Measurements from ENCODE around the gene NEDD8.

NEDD8 gene

DNA sequence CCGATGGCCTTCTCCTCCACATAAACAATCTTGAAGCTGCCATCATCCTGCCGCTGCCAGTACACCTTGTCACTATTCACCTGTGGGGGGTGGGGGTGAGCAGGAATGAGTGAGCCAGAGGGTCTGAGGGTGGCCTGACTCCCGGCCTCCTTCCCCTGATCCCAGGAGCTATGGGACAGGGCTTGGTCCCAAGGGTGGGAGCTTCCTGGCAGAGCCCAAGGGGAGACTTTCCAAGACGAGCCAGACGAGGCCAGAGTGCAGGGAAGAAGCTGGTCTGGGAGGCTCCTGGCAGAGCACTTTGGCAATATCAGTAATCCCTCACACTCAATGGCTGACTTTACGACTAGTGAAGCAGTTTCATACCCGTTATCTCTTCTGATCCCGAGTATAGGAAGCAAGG is 23.3 kb upstream of the NEDD8 start:
- no peak overlapping the region for H3K4me3 ChIP-seq (ENCODE audit: control insufficient read depth, low read depth, low read length)
- DNase-seq (ENCODE audit: low read depth), result no peak
- TF ChIP-seq, protein P1, sequence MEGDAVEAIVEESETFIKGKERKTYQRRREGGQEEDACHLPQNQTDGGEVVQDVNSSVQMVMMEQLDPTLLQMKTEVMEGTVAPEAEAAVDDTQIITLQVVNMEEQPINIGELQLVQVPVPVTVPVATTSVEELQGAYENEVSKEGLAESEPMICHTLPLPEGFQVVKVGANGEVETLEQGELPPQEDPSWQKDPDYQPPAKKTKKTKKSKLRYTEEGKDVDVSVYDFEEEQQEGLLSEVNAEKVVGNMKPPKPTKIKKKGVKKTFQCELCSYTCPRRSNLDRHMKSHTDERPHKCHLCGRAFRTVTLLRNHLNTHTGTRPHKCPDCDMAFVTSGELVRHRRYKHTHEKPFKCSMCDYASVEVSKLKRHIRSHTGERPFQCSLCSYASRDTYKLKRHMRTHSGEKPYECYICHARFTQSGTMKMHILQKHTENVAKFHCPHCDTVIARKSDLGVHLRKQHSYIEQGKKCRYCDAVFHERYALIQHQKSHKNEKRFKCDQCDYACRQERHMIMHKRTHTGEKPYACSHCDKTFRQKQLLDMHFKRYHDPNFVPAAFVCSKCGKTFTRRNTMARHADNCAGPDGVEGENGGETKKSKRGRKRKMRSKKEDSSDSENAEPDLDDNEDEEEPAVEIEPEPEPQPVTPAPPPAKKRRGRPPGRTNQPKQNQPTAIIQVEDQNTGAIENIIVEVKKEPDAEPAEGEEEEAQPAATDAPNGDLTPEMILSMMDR (conservative IDR thresholded peaks at IDR 0.05; ENCODE audit: control insufficient read depth, insufficient read depth, low read depth, low read length), result no peak

- DNase-seq (ENCODE audit: low read depth), result no peak
- TF ChIP-seq, protein P1 (conservative IDR thresholded peaks at IDR 0.05; ENCODE audit: control insufficient read depth, insufficient read depth, low read depth, low read length), result no peak
- H3K4me3 ChIP-seq (ENCODE audit: control insufficient read depth, low read depth, low read length), result no peak overlapping the region
Observed at GRCh38 chr14:24254630-24255392, 22.6 kb upstream of the NEDD8 start.

DNA sequence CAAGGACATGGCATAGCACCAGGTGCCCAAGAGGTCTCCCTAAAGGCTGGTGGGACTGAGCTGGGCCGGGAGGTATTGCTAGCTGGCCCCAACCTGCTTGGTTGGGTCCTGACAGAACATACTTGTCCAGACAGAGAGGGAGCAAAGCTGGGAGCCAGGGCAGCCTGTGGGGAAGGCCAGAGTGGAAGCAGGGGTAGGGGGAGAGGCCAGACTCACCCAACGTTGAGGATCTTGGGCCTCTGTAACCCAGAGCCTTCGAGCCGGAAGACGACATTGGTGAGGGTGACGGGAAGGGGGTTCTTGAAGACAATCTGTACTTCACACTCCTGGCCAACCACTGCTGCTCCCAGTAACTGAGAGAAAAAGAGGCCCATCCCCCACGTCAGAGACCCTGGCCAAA is 21.8 kb upstream of the NEDD8 start:
- H3K4me3 ChIP-seq (ENCODE audit: control insufficient read depth, low read depth, low read length), result no peak overlapping the region
- TF ChIP-seq, protein P1 (conservative IDR thresholded peaks at IDR 0.05; ENCODE audit: control insufficient read depth, insufficient read depth, low read depth, low read length), result no peak
- DNase-seq (ENCODE audit: low read depth), result no peak

GRCh38 chr14:24252289-24253124 is 20.3 kb upstream of the NEDD8 start:
- H3K4me3 ChIP-seq (ENCODE audit: control insufficient read depth, low read depth, low read length), result no peak overlapping the region
- no peak for DNase-seq (ENCODE audit: low read depth)
- TF ChIP-seq, protein P1 (conservative IDR thresholded peaks at IDR 0.05; ENCODE audit: control insufficient read depth, insufficient read depth, low read depth, low read length), result no peak

- H3K4me3 ChIP-seq (ENCODE audit: control insufficient read depth, low read depth, low read length), result no peak overlapping the region
- peak; percentile 12 for DNase-seq (ENCODE audit: low read depth)
- TF ChIP-seq, protein P1 (conservative IDR thresholded peaks at IDR 0.05; ENCODE audit: control insufficient read depth, insufficient read depth, low read depth, low read length), result no peak
Observed at GRCh38 chr14:24251880-24252288, 19.7 kb upstream of the NEDD8 start.

- H3K4me3 ChIP-seq (ENCODE audit: control insufficient read depth, low read depth, low read length), result no peak overlapping the region
- DNase-seq (ENCODE audit: low read depth), result no peak
- TF ChIP-seq, protein P1 (conservative IDR thresholded peaks at IDR 0.05; ENCODE audit: control insufficient read depth, insufficient read depth, low read depth, low read length), result no peak
Observed at GRCh38 chr14:24250354-24250753, 18.2 kb upstream of the NEDD8 start.

All from fibroblast of mammary gland (primary cell).